ENCODE measurements around the gene ALKBH8. TPM values are rescaled to one million over a fixed set of nuclear protein-coding genes. Genes with fewer than 3 reads are reported as not detected.

Gene ALKBH8
- total RNA-seq, 1 experiment from 2014 or later, result 6.8 TPM

GRCh38 chr11:107494055-107494454, 71.5 kb downstream of the ALKBH8 start:
- intact Hi-C loops (cut with micrococcal nuclease; ENCODE audit: unreplicated experiment), result no loop called here
- no peak overlapping the region for H3K27ac Mint-ChIP-seq (ENCODE audit: unreplicated experiment)
- DNase-seq, result no peak
- CTCF ChIA-PET, result no interaction called here
- no peak for TF ChIP-seq CTCF (IDR thresholded peaks at IDR 0.05; ENCODE audit: unreplicated experiment)
- no peaks in the 10 kb centered on the region for H3K27me3 Mint-ChIP-seq (ENCODE audit: unreplicated experiment)
- peaks cover 9% of the 10 kb centered on the region for H3K4me1 Mint-ChIP-seq (ENCODE audit: low read depth, unreplicated experiment)
- no peak overlapping the region for H3K4me3 Mint-ChIP-seq (ENCODE audit: low read depth, unreplicated experiment)
- no peaks in the 10 kb centered on the region for H3K9me3 Mint-ChIP-seq (ENCODE audit: low read depth, unreplicated experiment)
- no TSS peak for BruUV-seq (replicated peaks)
- no peaks in the 10 kb centered on the region for H3K36me3 Mint-ChIP-seq (ENCODE audit: insufficient read depth, unreplicated experiment)

- no peaks in the 10 kb centered on the region for H3K27me3 Mint-ChIP-seq (ENCODE audit: unreplicated experiment)
- no peak for DNase-seq
- intact Hi-C loops (cut with micrococcal nuclease; ENCODE audit: unreplicated experiment), result no loop called here
These were observed 72.4 kb downstream of the ALKBH8 start for GRCh38 chr11:107493117-107493516.

GRCh38 chr11:107490836-107491235, 74.7 kb downstream of the ALKBH8 start:
- Mint-ChIP-seq H3K9me3 (ENCODE audit: low read depth, unreplicated experiment) (no peaks in the 10 kb centered on the region), H3K4me3 (ENCODE audit: low read depth, unreplicated experiment) (no peak overlapping the region), H3K4me1 (ENCODE audit: low read depth, unreplicated experiment) (peaks cover 9% of the 10 kb centered on the region), H3K36me3 (ENCODE audit: insufficient read depth, unreplicated experiment) (no peaks in the 10 kb centered on the region), H3K27ac (ENCODE audit: unreplicated experiment) (no peak overlapping the region), H3K27me3 (ENCODE audit: unreplicated experiment) (no peaks in the 10 kb centered on the region)
- TF ChIP-seq CTCF (IDR thresholded peaks at IDR 0.05; ENCODE audit: unreplicated experiment), result no peak
- BruUV-seq (replicated peaks), result no TSS peak
- intact Hi-C loops (cut with micrococcal nuclease; ENCODE audit: unreplicated experiment), result no loop called here
- no peak for DNase-seq
- CTCF ChIA-PET, result no interaction called here

More at GRCh38 chr11:107493117-107493516, 72.4 kb downstream of the ALKBH8 start:
- CTCF ChIA-PET, result no interaction called here
- H3K36me3 Mint-ChIP-seq (ENCODE audit: insufficient read depth, unreplicated experiment), result no peaks in the 10 kb centered on the region
- H3K4me3 Mint-ChIP-seq (ENCODE audit: low read depth, unreplicated experiment), result no peak overlapping the region
- TF ChIP-seq CTCF (IDR thresholded peaks at IDR 0.05; ENCODE audit: unreplicated experiment), result no peak
- peaks cover 9% of the 10 kb centered on the region for H3K4me1 Mint-ChIP-seq (ENCODE audit: low read depth, unreplicated experiment)
- no peaks in the 10 kb centered on the region for H3K9me3 Mint-ChIP-seq (ENCODE audit: low read depth, unreplicated experiment)
- no TSS peak for BruUV-seq (replicated peaks)
- no peak overlapping the region for H3K27ac Mint-ChIP-seq (ENCODE audit: unreplicated experiment)

- H3K4me1 Mint-ChIP-seq (ENCODE audit: low read depth, unreplicated experiment), result no peaks in the 10 kb centered on the region
- CTCF ChIA-PET, result no interaction called here
These were observed 83.3 kb downstream of the ALKBH8 start for GRCh38 chr11:107482234-107482633.

More at GRCh38 chr11:107482234-107482633, 83.3 kb downstream of the ALKBH8 start:
- intact Hi-C loops (cut with micrococcal nuclease; ENCODE audit: unreplicated experiment), result no loop called here
- TF ChIP-seq CTCF (IDR thresholded peaks at IDR 0.05; ENCODE audit: unreplicated experiment), result no peak
- H3K27ac Mint-ChIP-seq (ENCODE audit: unreplicated experiment), result no peak overlapping the region
- no peak overlapping the region for H3K4me3 Mint-ChIP-seq (ENCODE audit: low read depth, unreplicated experiment)
- no peaks in the 10 kb centered on the region for H3K27me3 Mint-ChIP-seq (ENCODE audit: unreplicated experiment)
- BruUV-seq (replicated peaks), result no TSS peak
- H3K36me3 Mint-ChIP-seq (ENCODE audit: insufficient read depth, unreplicated experiment), result no peaks in the 10 kb centered on the region
- H3K9me3 Mint-ChIP-seq (ENCODE audit: low read depth, unreplicated experiment), result no peaks in the 10 kb centered on the region
- DNase-seq, result no peak

Data from Calu3 (cell line).